ENCODE data around the gene LRRC55.

GRCh38 chr11:57217053-57217452 lies 35.3 kb downstream of the LRRC55 start:
- TF ChIP-seq EZH2phosphoT487 (IDR thresholded peaks at IDR 0.05) = no peak
- TF ChIP-seq CTCF (IDR thresholded peaks at IDR 0.05) = no peak
- TF ChIP-seq EZH2 (IDR thresholded peaks at IDR 0.05) = no peak

Data from neural progenitor cell (in vitro differentiated cells).